ENCODE results near the gene TBC1D9B. TPM values are rescaled to one million over a fixed set of nuclear protein-coding genes. Genes with fewer than 3 reads are reported as not detected.

TBC1D9B gene
- total RNA-seq, 4 donors from 2014 or later = 56.1 to 65.9 (median 62.7) TPM

- TF ChIP-seq POLR2A (IDR thresholded peaks at IDR 0.05) (no peak), CTCF (IDR thresholded peaks at IDR 0.05 in 4 of 5, conservative IDR thresholded peaks at IDR 0.05 in 1 of 5) (no peak)
- intact Hi-C loops (cut with DNase I; ENCODE audit: low total_unique reads) = loop anchor here (5.0 kb wide), 1 partner anchor 1358 kb away; no protein-coding TSS in a partner anchor
- ATAC-seq = peak in 1 of 2 donors; percentile 21
These were observed 73.6 kb downstream of the TBC1D9B start for GRCh38 chr5:179834120-179834519.

GRCh38 chr5:179833709-179834070 lies 74.0 kb downstream of the TBC1D9B start:
- in situ Hi-C loops (cut with MboI; ENCODE audit: low sequenced_read_pairs in 4 of 4) (no loop called here), intact Hi-C loops (cut with DNase I; ENCODE audit: low total_unique reads) (loop anchor here (5.0 kb wide), 1 partner anchor 1359 kb away; no protein-coding TSS in a partner anchor)
- H3K4me1 ChIP-seq = peaks cover 38 to 56% of the 10 kb centered on the region in 2 donors
- H3K4me3 ChIP-seq = no peak overlapping the region
- no peaks in the 10 kb centered on the region for H3K27me3 ChIP-seq
- DNase-seq = no peak
- no peaks in the 10 kb centered on the region for H3K9me3 ChIP-seq
- TF ChIP-seq CTCF (IDR thresholded peaks at IDR 0.05 in 4 of 5, conservative IDR thresholded peaks at IDR 0.05 in 1 of 5) = no peak
- TF ChIP-seq POLR2A (IDR thresholded peaks at IDR 0.05) = no peak
- H3K36me3 ChIP-seq = peaks cover 12 to 90% of the 10 kb centered on the region in 2 donors
- ATAC-seq = no peak
- H3K27ac ChIP-seq = peak overlapping the region; percentile 61 to 100 (median 71)

More at GRCh38 chr5:179834120-179834519, 73.6 kb downstream of the TBC1D9B start:
- Histone ChIP-seq H3K27me3 (no peaks in the 10 kb centered on the region), H3K27ac (peak overlapping the region; percentile 61 to 100 (median 71)), H3K9me3 (no peaks in the 10 kb centered on the region), H3K4me1 (peaks cover 35 to 55% of the 10 kb centered on the region in 2 donors), H3K36me3 (peaks cover 9 to 85% of the 10 kb centered on the region in 2 donors), H3K4me3 (no peak overlapping the region)
- DNase-seq = no peak
- in situ Hi-C loops (cut with MboI; ENCODE audit: low sequenced_read_pairs in 4 of 4) = no loop called here

- H3K27me3 ChIP-seq = no peaks in the 10 kb centered on the region
- TF ChIP-seq POLR2A (IDR thresholded peaks at IDR 0.05) = no peak
- no peak for TF ChIP-seq CTCF (IDR thresholded peaks at IDR 0.05 in 4 of 5, conservative IDR thresholded peaks at IDR 0.05 in 1 of 5)
- in situ Hi-C loops (cut with MboI; ENCODE audit: low sequenced_read_pairs in 4 of 4) = no loop called here
- intact Hi-C loops (cut with DNase I; ENCODE audit: low total_unique reads) = loop anchor here (5.0 kb wide), 1 partner anchor 1359 kb away; no protein-coding TSS in a partner anchor
- DNase-seq = no peak
- ATAC-seq = no peak
- peaks cover 17 to 90% of the 10 kb centered on the region in 2 donors for H3K36me3 ChIP-seq
- H3K27ac ChIP-seq = peak overlapping the region; percentile 61 to 100 (median 71)
- peaks cover 37 to 59% of the 10 kb centered on the region in 2 donors for H3K4me1 ChIP-seq
- H3K4me3 ChIP-seq = no peak overlapping the region
- H3K9me3 ChIP-seq = no peaks in the 10 kb centered on the region
These were observed 74.5 kb downstream of the TBC1D9B start for GRCh38 chr5:179833056-179833708.

GRCh38 chr5:179832039-179832745 lies 75.5 kb downstream of the TBC1D9B start:
- intact Hi-C loops (cut with DNase I; ENCODE audit: low total_unique reads) = loop anchor here (5.0 kb wide), 1 partner anchor 1360 kb away; no protein-coding TSS in a partner anchor
- ATAC-seq (peak in 1 of 2 donors; percentile 1), DNase-seq (no peak)
- no peaks in the 10 kb centered on the region for H3K27me3 ChIP-seq
- H3K36me3 ChIP-seq = peaks cover 19 to 90% of the 10 kb centered on the region in 2 donors
- H3K27ac ChIP-seq = peak overlapping the region; percentile 61 to 100 (median 71)
- H3K9me3 ChIP-seq = no peaks in the 10 kb centered on the region
- H3K4me1 ChIP-seq = peaks cover 37 to 53% of the 10 kb centered on the region in 2 donors
- in situ Hi-C loops (cut with MboI; ENCODE audit: low sequenced_read_pairs in 4 of 4) = no loop called here
- H3K4me3 ChIP-seq = no peak overlapping the region
- no peak for TF ChIP-seq CTCF (IDR thresholded peaks at IDR 0.05 in 4 of 5, conservative IDR thresholded peaks at IDR 0.05 in 1 of 5)
- no peak for TF ChIP-seq POLR2A (IDR thresholded peaks at IDR 0.05)

Measured in gastrocnemius medialis (tissue), 4 donors.